ENCODE data around the gene CHST15.

DNA sequence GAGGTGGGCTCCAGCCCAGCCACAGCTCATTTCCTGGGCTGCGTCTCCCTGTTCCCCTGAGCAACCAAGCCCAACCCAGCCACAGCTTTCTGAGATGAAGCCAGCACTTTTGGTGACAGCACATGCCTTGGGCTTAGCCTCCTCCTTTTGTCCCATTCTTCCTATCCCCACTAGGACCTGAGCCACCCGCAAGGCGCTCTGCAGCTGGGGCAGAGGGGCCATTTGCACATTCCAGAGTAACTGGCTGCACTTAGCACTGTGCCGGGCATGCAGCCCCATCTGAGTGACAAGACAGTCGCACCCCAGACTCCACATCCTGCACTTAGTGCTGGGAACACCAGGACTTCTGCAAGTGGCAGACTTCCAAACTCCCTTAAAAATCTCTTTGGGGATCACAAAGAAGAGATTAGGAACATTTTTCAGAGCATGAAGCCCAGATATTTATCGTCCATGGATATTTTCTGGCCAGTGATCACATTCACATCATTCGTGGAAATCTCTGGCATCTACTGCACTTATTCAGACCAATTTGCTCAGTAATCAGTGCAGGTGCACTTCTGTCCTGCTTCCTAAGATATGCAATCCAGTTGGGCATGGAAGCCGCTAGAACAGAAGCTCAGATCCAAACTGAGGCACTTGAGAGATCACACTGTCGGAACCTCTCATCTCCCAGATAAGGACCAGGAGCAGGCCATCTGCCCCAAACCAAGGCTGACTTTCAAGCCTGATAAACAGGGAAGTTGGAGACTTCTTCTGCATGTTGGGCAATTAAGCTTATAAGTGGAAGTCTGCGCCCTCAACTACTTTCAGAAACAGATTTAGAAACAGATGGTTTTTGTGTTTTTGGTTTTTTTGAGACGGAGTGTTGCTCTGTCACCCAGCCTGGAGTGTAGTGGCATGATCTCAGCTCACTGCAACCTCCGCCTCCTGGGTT, 26.4 kb downstream of the CHST15 start:
- TF ChIP-seq, protein P1, sequence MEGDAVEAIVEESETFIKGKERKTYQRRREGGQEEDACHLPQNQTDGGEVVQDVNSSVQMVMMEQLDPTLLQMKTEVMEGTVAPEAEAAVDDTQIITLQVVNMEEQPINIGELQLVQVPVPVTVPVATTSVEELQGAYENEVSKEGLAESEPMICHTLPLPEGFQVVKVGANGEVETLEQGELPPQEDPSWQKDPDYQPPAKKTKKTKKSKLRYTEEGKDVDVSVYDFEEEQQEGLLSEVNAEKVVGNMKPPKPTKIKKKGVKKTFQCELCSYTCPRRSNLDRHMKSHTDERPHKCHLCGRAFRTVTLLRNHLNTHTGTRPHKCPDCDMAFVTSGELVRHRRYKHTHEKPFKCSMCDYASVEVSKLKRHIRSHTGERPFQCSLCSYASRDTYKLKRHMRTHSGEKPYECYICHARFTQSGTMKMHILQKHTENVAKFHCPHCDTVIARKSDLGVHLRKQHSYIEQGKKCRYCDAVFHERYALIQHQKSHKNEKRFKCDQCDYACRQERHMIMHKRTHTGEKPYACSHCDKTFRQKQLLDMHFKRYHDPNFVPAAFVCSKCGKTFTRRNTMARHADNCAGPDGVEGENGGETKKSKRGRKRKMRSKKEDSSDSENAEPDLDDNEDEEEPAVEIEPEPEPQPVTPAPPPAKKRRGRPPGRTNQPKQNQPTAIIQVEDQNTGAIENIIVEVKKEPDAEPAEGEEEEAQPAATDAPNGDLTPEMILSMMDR (IDR thresholded peaks at IDR 0.05): no peak
- no peak for TF ChIP-seq POLR2A (IDR thresholded peaks at IDR 0.05)
- no peak for TF ChIP-seq EP300 (IDR thresholded peaks at IDR 0.05)
